ENCODE data around the gene OR8D2.
"Not testable (repeated sequence)": the region's sequence is repeated elsewhere in the genome, so short reads cannot be mapped to it uniquely, and the experiment has no call there.

OR8D2 gene

GRCh38 chr11:124285610-124286344 lies 34.2 kb downstream of the OR8D2 start:
- DNase-seq: no peak

GRCh38 chr11:124278261-124278660 lies 41.7 kb downstream of the OR8D2 start:
- no peak for DNase-seq

GRCh38 chr11:124277804-124278203 lies 42.2 kb downstream of the OR8D2 start:
- DNase-seq: no peak

- no peak for DNase-seq
These were observed 42.8 kb downstream of the OR8D2 start for GRCh38 chr11:124277207-124277606.

- no peak for DNase-seq
These were observed 43.9 kb downstream of the OR8D2 start for GRCh38 chr11:124276081-124276480.

GRCh38 chr11:124274000-124274399 lies 46.0 kb downstream of the OR8D2 start:
- no peak for DNase-seq

- DNase-seq: not testable (repeated sequence)
These were observed 49.1 kb downstream of the OR8D2 start for GRCh38 chr11:124270886-124271285.

All from NCI-H510A (cell line).